Esophagus squamous epithelium (tissue), 4 donors: ENCODE results near the gene PXK.

Experiments
- CTCF ChIP-seq, 6 experiments: fragments of 450-650 bp in 4 of 6; fragments of 200-600 bp in 2 of 6; sonication (generic) in 2 of 6; IDR thresholded peaks; one replicate each; pipeline ENCODE4 v1.5.1; 2016 to 2019; ENCODE audit warnings: antibody characterized with exemption in 6 of 6, mild to moderate bottlenecking in 4 of 6, moderate library complexity in 4 of 6
- POLR2A ChIP-seq, 4 donors: fragments of 450-650 bp; IDR thresholded peaks; one replicate each; pipeline ENCODE4 v1.6.1; 2017; ENCODE audit warnings: antibody characterized with exemption in 4 of 4, mild to moderate bottlenecking in 4 of 4, moderate library complexity in 3 of 4

- TF ChIP-seq CTCF (IDR thresholded peaks at IDR 0.05), result no peak
- TF ChIP-seq POLR2A (IDR thresholded peaks at IDR 0.05), result no peak
Observed at GRCh38 chr3:58335652-58335947, 2.9 kb downstream of the PXK start.
